Naive B cell (primary cell): Measurements from ENCODE around the gene FADS1. TPM values are rescaled to one million over a fixed set of nuclear protein-coding genes. Genes with fewer than 3 reads are reported as not detected.

Experiments
- ATAC-seq, 2 donors: fragments of 150-1000 bp; cut with Tn5 transposase; 2 replicates each; pipeline ENCODE4 v1.10.0; 2021; ENCODE audit warnings: low read depth in 2 of 2, mild to moderate bottlenecking in 2 of 2, moderate library complexity in 2 of 2
- DNase-seq: peaks from one replicate; pipeline ENCODE4 v3.0.0; 2022
- H3K27ac Mint-ChIP-seq, 6 donors: one replicate each; pipeline ENCODE4 v1.8.0; 2020 to 2022; ENCODE audit warnings: mild to moderate bottlenecking in 6 of 6, mixed read lengths in 6 of 6, moderate library complexity in 5 of 6, inconsistent platforms in 2 of 6
- H3K27me3 Mint-ChIP-seq, 3 donors: one replicate each; pipeline ENCODE4 v1.8.0; 2021 to 2022; ENCODE audit warnings: mixed read lengths in 3 of 3, mild to moderate bottlenecking in 1 of 3
- H3K36me3 Mint-ChIP-seq, 2 donors: one replicate each; pipeline ENCODE4 v1.8.0; 2020 to 2022; ENCODE audit warnings: mixed read lengths in 2 of 2, inconsistent platforms in 1 of 2, mild to moderate bottlenecking in 1 of 2
- H3K4me1 Mint-ChIP-seq, 3 donors: one replicate each; pipeline ENCODE4 v1.8.0; 2020 to 2022; ENCODE audit warnings: mixed read lengths in 3 of 3, inconsistent platforms in 1 of 3, mild to moderate bottlenecking in 1 of 3, moderate library complexity in 1 of 3
- H3K4me3 Mint-ChIP-seq, 8 donors: one replicate each; pipeline ENCODE4 v1.8.0; 2020 to 2022; ENCODE audit warnings: mild to moderate bottlenecking in 8 of 8, mixed read lengths in 8 of 8, moderate library complexity in 8 of 8, inconsistent platforms in 2 of 8
- H3K9me3 Mint-ChIP-seq, 7 donors: one replicate each; pipeline ENCODE4 v1.8.0; 2020 to 2022; ENCODE audit warnings: mixed read lengths in 7 of 7, mild to moderate bottlenecking in 5 of 7, inconsistent platforms in 2 of 7, moderate library complexity in 1 of 7
- polyA plus RNA-seq, 6 donors: library from polyadenylated mRNA; unstranded; fragments of 300-500 nt; fragmentation: Illumina TruSeq; gene quantifications; one replicate each; pipeline ENCODE4 v1.2.3, GENCODE V29; 2021; ENCODE audit warnings: low read depth in 6 of 6

Gene FADS1
- polyA plus RNA-seq, 6 donors from 2014 or later = 0.79 to 14.0 (median 1.6) TPM; not detected in 1

DNA sequence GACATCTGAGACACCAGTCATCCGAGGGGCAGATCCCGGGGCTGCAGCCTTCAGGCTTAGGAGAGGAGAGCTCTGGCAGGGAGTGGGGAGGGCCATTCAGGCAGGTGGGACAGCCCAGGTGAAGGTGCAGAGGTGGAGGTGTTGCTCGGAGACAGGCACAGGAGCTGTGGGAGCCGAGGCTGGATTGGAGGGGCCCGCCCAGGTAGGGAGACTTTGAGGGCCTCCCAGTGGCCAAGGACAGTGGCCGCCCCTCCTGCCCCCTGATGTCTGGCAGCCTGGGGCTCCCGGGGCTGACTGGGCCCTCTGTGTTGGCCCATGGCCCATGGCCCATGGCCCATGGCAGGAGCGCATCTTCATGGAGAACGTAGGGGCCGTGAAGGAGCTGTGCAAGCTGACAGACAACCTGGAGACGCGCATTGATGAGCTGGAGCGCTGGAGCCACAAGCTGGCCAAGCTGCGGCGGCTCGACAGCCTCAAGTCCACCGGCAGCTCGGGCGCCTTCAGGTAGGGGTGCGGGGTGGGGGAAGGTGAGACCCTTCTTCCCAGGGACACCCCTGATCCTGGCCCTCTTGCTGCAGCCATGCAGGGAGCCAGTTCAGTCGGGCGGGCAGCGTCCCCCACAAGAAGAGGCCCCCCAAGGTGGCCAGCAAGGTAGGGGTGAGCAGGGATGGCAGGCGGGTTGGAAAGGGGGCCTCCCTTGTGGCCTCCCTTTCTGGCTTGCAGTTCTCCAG is 37.7 kb downstream of the FADS1 start:
- Mint-ChIP-seq H3K27me3 (peaks cover 0 to 27% (median 14%) of the 10 kb centered on the region in 3 donors), H3K4me3 (peak overlapping the region in 1 of 8 donors; percentile 25), H3K36me3 (no peaks in the 10 kb centered on the region), H3K4me1 (peaks cover 11 to 17% (median 11%) of the 10 kb centered on the region in 3 donors), H3K9me3 (no peaks in the 10 kb centered on the region), H3K27ac (no peak overlapping the region)
- no peak for DNase-seq
- no peak for ATAC-seq

DNA sequence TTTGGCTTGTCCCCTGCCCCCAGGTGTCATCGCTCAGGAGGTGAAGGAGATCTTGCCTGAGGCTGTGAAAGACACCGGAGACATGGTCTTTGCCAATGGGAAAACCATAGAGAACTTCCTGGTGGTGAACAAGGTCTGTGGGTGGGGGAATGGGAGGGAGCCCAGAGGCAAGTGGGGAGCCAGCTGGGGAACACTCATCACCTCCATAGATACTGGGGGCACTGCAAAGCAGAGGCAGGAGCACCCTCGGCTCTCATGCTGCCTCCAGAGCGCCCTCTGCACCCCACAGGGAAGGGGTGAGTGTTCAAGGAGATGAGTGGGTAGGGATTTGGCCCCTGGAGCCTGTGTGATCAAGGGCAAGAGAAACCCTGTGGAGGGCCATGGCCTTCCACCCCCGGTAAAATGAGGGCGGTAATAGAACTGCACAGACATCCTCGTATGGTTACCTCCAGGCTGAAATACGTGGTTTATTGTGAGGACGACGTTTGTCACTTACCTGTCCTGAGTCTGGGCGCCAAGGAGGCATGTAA is 38.4 kb downstream of the FADS1 start:
- Mint-ChIP-seq H3K36me3 (no peaks in the 10 kb centered on the region), H3K4me3 (peak overlapping the region in 5 of 8 donors; percentile 63 to 90 (median 73)), H3K27me3 (peaks cover 0 to 27% (median 14%) of the 10 kb centered on the region in 3 donors), H3K27ac (no peak overlapping the region), H3K9me3 (no peaks in the 10 kb centered on the region), H3K4me1 (peaks cover 11 to 17% (median 11%) of the 10 kb centered on the region in 3 donors)
- no peak for DNase-seq
- ATAC-seq = no peak

DNA sequence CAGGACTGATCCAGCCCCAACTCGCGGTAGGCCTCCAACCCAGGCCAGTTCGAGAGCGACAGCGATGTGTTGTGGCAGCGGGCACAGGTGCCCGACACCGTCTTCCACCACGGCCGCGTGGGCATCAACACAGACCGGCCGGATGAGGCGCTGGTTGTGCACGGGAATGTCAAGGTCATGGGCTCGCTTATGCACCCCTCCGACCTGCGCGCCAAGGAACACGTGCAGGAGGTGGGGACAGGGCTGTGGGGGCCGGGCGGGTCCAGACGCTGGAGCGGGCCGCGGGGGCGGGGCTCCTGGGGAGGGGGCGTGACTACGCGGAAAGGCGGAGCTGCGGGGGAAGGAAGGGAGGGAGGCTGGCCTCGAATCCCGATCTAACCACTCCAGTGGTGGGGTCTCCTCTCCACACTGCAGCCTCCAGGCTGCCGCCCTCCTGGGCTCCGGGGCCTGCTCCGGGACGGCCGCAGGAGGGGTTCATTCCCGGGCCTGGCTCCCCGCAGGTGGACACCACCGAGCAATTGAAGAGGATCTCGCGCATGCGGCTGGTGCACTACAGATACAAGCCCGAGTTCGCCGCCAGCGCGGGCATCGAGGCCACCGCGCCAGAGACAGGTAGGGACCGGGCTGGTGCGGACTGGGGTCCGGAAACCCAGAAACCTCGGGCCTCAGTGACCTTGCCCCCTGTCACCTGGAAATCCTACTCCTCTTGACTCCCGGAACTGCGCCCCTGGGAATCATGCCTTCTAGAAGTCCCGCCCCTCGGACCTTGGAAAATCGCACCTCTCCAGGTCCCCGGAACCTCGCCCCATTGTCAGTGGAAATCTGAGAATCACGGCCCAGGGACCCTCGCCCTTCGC is 39.3 kb downstream of the FADS1 start:
- Mint-ChIP-seq H3K27ac (no peak overlapping the region), H3K4me3 (peak overlapping the region in 7 of 8 donors; percentile 63 to 90 (median 76)), H3K4me1 (peaks cover 11 to 17% (median 11%) of the 10 kb centered on the region in 3 donors), H3K9me3 (no peaks in the 10 kb centered on the region), H3K27me3 (peaks cover 0 to 27% (median 14%) of the 10 kb centered on the region in 3 donors), H3K36me3 (no peaks in the 10 kb centered on the region)
- peak; percentile 69 to 74 for ATAC-seq
- peak; percentile 50 for DNase-seq

GRCh38 chr11:61776561-61777075 is 40.2 kb downstream of the FADS1 start:
- DNase-seq (peak; percentile 38), ATAC-seq (peak; percentile 67 to 71)
- Mint-ChIP-seq H3K4me1 (peaks cover 11 to 17% (median 11%) of the 10 kb centered on the region in 3 donors), H3K9me3 (no peaks in the 10 kb centered on the region), H3K36me3 (no peaks in the 10 kb centered on the region), H3K4me3 (peak overlapping the region; percentile 18 to 82 (median 66)), H3K27me3 (peaks cover 0 to 27% (median 14%) of the 10 kb centered on the region in 3 donors), H3K27ac (peak overlapping the region in 1 of 6 donors; percentile 34)

DNA sequence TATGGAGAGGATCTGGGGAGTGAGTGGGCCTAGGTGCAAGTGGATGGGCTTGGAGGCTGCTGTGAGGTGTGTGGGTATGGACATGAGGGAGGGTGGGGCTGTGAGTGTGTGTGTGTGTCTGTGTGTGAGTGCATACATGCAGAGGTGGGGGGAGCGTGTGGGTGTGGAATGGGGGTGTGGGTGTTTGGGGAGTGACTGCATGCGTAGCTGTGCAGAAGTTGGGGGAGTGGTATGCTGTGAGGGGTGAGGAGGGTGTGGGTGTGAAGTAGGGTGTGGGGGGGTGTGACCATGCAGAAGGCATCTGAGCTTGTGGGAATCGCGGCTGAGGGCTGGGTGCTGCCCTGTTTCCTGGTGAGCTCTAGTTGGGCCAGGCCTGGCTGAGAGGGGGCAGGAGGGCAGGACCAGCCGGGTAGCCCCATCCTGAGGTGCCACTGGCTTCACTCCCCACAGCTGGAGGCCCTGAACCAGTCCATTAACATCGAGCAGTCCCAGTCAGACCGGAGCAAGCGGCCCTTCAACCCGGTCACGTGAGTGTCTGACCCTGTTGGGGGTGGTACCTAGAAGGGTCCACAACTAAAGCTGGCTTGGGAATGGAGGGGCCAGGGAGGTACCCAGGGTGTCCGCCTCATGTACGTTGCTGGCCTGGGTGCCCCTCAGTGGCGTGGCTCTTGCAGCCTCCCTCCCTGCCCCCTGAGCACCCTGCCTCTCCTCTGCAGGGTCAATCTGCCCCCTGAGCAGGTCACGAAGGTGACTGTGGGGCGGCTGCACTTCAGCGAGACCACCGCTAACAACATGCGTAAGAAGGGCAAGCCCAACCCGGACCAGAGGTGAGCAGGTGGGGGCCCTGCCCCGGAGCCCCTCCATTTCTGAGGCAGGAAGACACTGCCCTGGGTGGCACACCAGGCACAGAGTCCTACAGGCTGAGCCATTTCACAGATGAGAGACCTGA is 40.9 kb downstream of the FADS1 start:
- peak overlapping the region in 3 of 6 donors; percentile 34 to 81 (median 56) for H3K27ac Mint-ChIP-seq
- peaks cover 0 to 27% (median 14%) of the 10 kb centered on the region in 3 donors for H3K27me3 Mint-ChIP-seq
- DNase-seq (no peak), ATAC-seq (no peak)
- no peaks in the 10 kb centered on the region for H3K36me3 Mint-ChIP-seq
- H3K4me1 Mint-ChIP-seq = peaks cover 11 to 17% (median 11%) of the 10 kb centered on the region in 3 donors
- H3K9me3 Mint-ChIP-seq = no peaks in the 10 kb centered on the region
- peak overlapping the region in 5 of 8 donors; percentile 18 to 76 (median 66) for H3K4me3 Mint-ChIP-seq

DNA sequence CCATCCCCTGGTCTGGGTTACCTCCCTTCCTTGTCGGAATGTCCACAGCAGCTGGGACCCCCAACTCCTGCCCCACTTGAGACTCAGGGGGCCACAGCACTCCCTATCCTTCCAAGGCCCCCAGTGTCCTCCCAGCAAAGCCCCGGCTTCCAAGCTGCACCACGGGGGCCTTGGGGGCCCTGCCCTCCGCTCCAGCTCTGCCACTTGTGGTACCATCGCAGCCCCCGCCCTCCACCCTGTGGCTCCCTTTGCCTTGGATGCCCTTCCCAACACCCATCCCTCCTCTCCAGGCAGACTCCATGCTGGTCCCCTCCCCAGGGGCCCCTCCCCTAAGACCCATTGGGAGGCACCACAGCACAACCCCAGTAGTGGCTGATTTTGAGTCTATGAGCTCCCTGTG is 41.7 kb downstream of the FADS1 start:
- ATAC-seq (no peak), DNase-seq (no peak)
- H3K27ac Mint-ChIP-seq = no peak overlapping the region
- peaks cover 11 to 17% (median 11%) of the 10 kb centered on the region in 3 donors for H3K4me1 Mint-ChIP-seq
- H3K27me3 Mint-ChIP-seq = peaks cover 0 to 27% (median 14%) of the 10 kb centered on the region in 3 donors
- H3K9me3 Mint-ChIP-seq = no peaks in the 10 kb centered on the region
- H3K4me3 Mint-ChIP-seq = peak overlapping the region in 1 of 8 donors; percentile 39
- H3K36me3 Mint-ChIP-seq = no peaks in the 10 kb centered on the region

GRCh38 chr11:61774411-61774810 is 42.4 kb downstream of the FADS1 start:
- Mint-ChIP-seq H3K27me3 (peaks cover 0 to 27% (median 14%) of the 10 kb centered on the region in 3 donors), H3K4me3 (peak overlapping the region in 1 of 8 donors; percentile 72), H3K4me1 (peaks cover 11 to 17% (median 11%) of the 10 kb centered on the region in 3 donors), H3K9me3 (no peaks in the 10 kb centered on the region), H3K27ac (peak overlapping the region in 1 of 6 donors; percentile 92), H3K36me3 (no peaks in the 10 kb centered on the region)
- DNase-seq (no peak), ATAC-seq (no peak)

DNA sequence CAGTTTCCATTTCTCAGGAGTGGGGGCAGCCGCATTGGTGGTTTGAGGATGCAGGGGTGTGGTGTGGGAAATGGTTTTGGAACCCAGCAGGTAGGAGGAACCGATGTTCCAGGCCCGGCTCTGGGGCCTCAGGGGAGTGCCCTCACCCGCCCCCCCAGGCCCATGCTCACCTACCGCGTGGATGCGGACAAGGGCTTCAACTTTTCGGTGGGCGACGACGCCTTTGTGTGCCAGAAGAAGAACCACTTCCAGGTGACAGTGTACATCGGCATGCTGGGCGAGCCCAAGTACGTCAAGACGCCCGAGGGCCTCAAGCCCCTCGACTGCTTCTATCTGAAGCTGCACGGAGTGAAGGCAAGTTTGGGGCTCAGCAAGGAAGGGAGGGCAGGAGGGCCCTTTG is 43.0 kb downstream of the FADS1 start:
- peaks cover 11 to 17% (median 11%) of the 10 kb centered on the region in 3 donors for H3K4me1 Mint-ChIP-seq
- peaks cover 0 to 27% (median 14%) of the 10 kb centered on the region in 3 donors for H3K27me3 Mint-ChIP-seq
- no peak for DNase-seq
- peak overlapping the region in 1 of 6 donors; percentile 11 for H3K27ac Mint-ChIP-seq
- no peak overlapping the region for H3K4me3 Mint-ChIP-seq
- no peaks in the 10 kb centered on the region for H3K36me3 Mint-ChIP-seq
- H3K9me3 Mint-ChIP-seq = no peaks in the 10 kb centered on the region
- ATAC-seq = no peak

GRCh38 chr11:61773356-61773755 is 43.4 kb downstream of the FADS1 start:
- no peak overlapping the region for H3K27ac Mint-ChIP-seq
- no peak for ATAC-seq
- H3K36me3 Mint-ChIP-seq = no peaks in the 10 kb centered on the region

GRCh38 chr11:61771985-61772455 is 44.8 kb downstream of the FADS1 start:
- no peak overlapping the region for H3K4me3 Mint-ChIP-seq
- no peak for ATAC-seq
- peaks cover 5 to 8% (median 7%) of the 10 kb centered on the region in 3 donors for H3K4me1 Mint-ChIP-seq
- no peak overlapping the region for H3K27ac Mint-ChIP-seq
- no peak for DNase-seq
- H3K9me3 Mint-ChIP-seq = no peaks in the 10 kb centered on the region
- no peaks in the 10 kb centered on the region for H3K36me3 Mint-ChIP-seq
- peaks cover 0 to 21% (median 14%) of the 10 kb centered on the region in 3 donors for H3K27me3 Mint-ChIP-seq

More at GRCh38 chr11:61773356-61773755, 43.4 kb downstream of the FADS1 start:
- Mint-ChIP-seq H3K27me3 (peaks cover 0 to 27% (median 14%) of the 10 kb centered on the region in 3 donors), H3K4me1 (peaks cover 11 to 15% (median 11%) of the 10 kb centered on the region in 3 donors), H3K9me3 (no peaks in the 10 kb centered on the region), H3K4me3 (no peak overlapping the region)
- DNase-seq = no peak

DNA sequence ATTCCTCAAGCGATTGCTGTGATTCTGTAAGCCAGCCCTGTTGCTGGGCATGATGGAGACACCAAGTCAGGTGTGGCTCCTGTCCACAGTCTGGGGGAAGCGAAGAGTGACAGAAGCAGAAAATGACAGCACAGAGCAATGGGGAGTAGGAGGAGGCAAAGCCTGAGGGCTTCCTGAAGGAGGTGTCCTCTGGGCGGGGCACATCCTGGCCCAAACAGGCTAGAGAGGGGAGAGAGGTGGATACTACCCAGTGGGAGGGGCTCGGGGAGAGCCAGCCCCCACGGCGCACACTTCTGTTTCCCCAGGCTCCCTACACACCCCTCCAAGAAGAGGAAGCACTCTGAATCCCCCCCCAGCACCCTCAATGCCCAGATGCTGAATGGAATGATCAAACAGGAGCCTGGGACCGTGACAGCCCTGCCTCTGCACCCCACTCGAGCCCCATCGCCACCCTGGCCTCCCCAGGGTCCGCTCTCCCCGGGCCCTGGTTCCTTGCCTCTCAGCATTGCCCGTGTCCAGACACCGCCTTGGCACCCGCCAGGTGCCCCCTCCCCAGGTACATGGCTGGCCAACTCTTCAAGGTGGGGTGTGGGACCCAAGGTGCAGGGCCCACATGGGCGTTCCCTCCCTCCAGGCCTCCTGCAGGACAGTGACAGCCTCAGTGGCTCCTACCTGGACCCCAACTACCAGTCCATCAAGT is 45.5 kb downstream of the FADS1 start:
- Mint-ChIP-seq H3K36me3 (no peaks in the 10 kb centered on the region), H3K9me3 (no peaks in the 10 kb centered on the region), H3K4me1 (peaks cover 2 to 7% (median 5%) of the 10 kb centered on the region in 3 donors), H3K27me3 (peaks cover 0 to 16% (median 14%) of the 10 kb centered on the region in 3 donors), H3K27ac (peak overlapping the region in 2 of 6 donors; percentile 34 to 76), H3K4me3 (no peak overlapping the region)
- DNase-seq (no peak), ATAC-seq (no peak)
